ENCODE data around the gene ROS1.
"Not testable (repeated sequence)": the region's sequence is repeated elsewhere in the genome, so short reads cannot be mapped to it uniquely, and the experiment has no call there.

The ROS1 gene

DNA sequence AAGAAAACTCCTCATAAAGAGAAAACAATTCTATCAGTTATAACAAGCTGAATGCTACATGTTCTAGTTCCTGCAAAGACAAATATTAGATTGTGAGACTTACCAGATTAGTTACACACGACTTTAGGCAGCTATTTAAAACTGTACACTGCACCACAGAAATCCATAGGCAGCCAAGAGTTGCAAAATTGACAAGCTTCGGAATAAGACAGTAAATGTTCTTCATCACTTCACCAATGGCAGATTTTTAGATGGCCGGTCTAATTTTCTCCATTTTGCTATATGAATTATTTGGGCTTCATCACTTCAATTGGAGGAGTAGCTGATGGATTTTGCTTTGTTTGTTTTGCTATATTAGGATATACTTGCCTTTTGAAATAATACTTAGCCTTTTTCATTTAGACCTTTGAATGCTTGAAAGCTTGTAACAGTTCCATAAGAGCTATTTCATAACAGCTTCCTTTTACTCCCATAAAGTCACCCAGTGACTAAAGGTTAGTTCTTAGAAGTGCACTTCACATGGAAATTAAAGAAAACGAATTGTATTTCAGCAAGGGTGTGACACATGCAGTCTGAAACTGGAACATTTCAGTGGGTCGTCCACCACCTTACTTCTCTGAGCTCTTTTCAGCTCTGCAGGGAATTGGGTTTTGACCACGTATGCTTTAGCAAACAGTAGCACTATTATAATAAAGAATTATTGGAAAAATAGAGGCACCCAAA, at the start of gene ROS1:
Gene ROS1, minus strand, starts transcription at position 512 of the 723 bp plus-strand sequence. Its CDS starts 286 bp downstream, at position 226.
- DNase-seq (ENCODE audit: low read depth, low spot score) = no peak

- no peak for DNase-seq (ENCODE audit: low read depth, low spot score)
These were observed 47.7 kb upstream of the ROS1 start for GRCh38 chr6:117473401-117473800.

- no peak for DNase-seq (ENCODE audit: low read depth, low spot score)
These were observed 46.9 kb upstream of the ROS1 start for GRCh38 chr6:117472667-117473066.

GRCh38 chr6:117469791-117470190, 44.0 kb upstream of the ROS1 start:
- no peak for DNase-seq (ENCODE audit: low read depth, low spot score)

DNA sequence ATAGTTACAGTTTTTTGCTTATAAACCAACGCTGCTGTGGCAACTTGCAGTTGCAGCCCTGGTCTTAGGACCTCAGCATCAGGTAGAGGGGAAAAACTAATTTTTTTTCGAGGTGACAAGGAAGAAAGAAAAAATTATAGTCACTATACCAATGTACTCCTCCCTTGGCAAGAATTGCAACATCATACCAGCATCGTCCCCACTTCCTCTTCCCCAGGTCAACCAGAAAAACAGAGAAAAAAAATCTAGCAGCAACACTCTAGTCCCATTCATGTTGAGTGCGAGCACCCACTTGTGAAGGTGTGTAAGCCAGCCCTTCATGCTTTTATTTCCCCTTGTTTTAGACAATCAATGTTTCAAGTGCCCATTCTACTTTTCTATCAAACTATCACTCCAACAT, 43.6 kb upstream of the ROS1 start:
- no peak for DNase-seq (ENCODE audit: low read depth, low spot score)

GRCh38 chr6:117468527-117468926, 42.8 kb upstream of the ROS1 start:
- DNase-seq (ENCODE audit: low read depth, low spot score) = not testable (repeated sequence)

DNA sequence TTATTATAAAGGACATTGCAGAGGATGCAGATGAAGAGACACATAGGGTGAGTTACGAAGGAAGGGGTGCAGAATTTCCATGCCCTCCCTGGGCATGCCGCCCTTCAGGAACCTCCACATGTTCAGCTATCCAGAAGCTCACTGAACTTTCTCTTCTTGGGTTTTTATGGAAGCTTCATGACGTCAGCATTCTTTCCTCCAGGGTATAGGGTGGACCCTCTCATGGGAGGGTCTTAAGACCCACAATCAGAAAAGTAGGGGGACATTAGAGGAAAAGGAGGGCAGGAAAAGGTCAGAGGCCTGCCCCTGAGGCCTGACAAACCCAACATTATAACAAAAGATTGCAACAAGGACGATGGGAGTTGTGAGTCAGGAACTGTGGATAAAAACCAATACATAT, 42.1 kb upstream of the ROS1 start:
- no peak for DNase-seq (ENCODE audit: low read depth, low spot score)

DNA sequence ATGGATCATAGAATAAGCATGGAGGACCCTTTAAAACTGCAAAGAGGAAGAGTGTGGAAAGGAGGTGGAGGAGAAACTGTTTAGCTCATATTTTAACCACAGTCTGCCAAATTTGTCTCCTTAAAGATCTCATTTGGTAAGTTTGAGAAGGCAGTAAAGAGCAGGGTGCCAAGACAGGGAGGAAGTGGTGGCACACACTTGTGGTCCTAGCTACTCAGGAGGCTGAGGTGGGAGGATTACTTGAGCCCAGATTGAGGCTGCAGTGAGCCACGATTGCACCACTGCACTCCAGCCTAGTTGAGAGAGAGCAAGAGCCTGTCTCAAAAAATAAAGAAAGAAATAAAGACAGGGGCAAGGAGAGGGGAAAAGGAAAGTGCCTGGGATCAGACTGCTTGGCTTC, 39.9 kb upstream of the ROS1 start:
- DNase-seq (ENCODE audit: low read depth, low spot score) = no peak

- no peak for DNase-seq (ENCODE audit: low read depth, low spot score)
These were observed 39.0 kb upstream of the ROS1 start for GRCh38 chr6:117464700-117465099.

DNA sequence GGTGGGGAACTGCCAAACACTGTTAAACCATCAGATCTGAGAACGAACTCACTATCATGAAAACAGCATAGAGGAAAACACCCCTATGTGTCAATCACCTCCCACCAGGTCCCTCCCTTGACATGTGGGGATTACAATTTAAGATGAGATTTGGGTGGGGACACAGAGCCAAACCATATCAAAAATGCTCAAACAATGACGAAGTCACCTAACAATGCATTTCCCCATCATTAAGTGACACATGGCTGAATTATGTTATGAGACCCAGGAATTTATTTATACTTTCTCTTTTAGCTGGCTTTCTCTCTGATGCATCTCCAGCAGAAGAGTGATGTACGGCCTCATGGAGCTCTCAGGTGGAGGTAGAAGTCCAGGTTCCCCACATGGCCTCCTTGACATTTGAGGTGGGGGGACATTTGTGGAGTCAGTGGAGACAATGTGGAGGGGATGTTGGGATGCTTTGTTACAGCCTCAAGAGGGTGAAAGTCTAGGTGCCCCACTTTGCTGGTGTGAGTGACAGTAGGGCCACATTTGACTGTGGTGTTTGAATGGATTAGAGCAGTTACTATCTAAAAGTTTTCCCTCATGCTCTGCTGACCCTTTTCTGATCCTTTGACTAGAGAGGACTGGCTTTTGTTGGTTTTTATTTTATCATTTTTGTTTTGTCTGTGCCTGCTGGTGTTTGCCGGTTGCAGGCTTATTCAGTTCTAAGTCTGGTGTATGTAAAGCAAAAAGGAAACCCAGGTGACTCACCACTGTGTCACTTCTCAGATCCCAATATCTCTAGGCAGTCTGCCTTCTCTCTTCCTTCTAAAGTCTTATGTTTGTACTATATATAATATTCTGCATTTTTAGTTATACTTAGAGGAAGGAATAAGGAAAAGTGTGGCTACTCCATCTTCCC, 38.3 kb upstream of the ROS1 start:
- no peak for DNase-seq (ENCODE audit: low read depth, low spot score)

DNA sequence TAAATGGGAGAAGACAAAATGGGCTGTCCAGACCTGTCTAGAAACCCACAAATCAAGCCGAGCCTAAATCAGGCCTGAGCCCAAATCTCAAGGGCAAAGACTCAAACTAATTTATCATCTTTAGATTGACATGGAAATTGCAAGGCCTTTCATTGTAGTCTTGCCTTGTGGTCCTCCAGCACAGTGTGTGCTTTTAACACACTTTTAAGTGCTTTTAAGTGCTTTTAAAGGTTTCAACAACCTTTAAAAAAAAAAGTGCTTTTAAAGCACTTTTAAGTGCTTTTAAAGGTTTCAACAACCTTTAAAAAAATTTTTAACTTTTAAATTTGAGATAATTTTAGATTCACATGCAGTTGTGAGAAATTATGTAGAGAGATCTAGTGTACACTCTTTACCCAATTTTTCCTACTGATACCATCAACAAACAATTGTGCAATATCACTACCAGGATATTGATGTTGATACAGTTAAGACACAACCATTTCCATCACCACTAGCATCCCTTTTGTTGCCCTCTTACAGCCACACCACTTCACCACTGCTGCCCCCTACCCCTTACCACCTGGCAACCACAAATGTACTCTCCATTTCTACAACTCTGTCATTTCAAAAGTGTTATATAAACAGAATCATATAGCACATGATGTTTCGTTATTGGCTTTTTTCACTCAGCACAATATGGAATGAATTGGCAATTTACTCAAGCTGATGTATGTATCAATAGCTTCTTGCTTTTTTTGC, 33.6 kb upstream of the ROS1 start:
- DNase-seq (ENCODE audit: low read depth, low spot score) = no peak

DNA sequence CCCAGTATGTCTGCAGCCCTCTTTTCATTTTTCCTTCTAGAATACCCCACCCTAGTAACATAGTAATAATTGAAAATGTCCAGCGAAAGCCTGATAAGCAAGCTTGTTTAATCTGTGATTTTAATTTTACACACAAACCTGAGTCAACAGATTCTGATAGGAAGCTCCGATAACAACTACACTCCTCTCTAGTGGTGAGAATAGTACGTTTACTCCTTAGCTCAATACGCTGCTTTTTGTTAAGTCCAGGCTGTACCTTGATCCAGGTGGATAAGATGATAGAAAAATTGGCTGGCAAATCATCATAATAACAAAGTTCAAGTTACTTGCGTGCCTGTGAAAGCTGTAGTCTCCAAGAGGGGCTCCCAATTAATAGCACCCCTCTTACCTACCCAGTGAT, 31.3 kb upstream of the ROS1 start:
- DNase-seq (ENCODE audit: low read depth, low spot score) = no peak

- DNase-seq (ENCODE audit: low read depth, low spot score) = no peak
These were observed 30.5 kb upstream of the ROS1 start for GRCh38 chr6:117456250-117456649.

- DNase-seq (ENCODE audit: low read depth, low spot score) = no peak
These were observed 25.9 kb upstream of the ROS1 start for GRCh38 chr6:117451671-117452070.

- DNase-seq (ENCODE audit: low read depth, low spot score) = peak; percentile 22
These were observed 24.1 kb upstream of the ROS1 start for GRCh38 chr6:117449549-117450439.

- DNase-seq (ENCODE audit: low read depth, low spot score) = no peak
These were observed 23.2 kb upstream of the ROS1 start for GRCh38 chr6:117448732-117449485.

DNA sequence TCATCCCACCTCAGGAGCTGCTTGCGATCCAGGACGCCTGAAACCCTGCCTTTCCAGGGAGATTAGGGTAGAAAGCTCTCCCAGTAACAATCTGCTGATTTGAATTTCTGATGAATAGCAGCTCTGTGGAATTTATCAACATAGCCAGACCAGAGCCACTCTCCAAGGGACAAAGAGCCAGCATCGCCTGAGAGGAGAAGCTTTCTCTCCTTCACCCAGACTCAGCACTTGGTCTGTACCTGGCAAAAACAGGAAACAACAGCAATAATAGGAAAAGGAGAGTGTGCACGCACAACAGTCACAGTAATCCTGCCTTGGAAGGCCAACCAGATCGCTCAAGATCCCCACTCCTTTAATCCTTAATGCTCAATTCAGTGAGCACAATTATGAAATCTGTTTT, 22.3 kb upstream of the ROS1 start:
- DNase-seq (ENCODE audit: low read depth, low spot score) = no peak

DNA sequence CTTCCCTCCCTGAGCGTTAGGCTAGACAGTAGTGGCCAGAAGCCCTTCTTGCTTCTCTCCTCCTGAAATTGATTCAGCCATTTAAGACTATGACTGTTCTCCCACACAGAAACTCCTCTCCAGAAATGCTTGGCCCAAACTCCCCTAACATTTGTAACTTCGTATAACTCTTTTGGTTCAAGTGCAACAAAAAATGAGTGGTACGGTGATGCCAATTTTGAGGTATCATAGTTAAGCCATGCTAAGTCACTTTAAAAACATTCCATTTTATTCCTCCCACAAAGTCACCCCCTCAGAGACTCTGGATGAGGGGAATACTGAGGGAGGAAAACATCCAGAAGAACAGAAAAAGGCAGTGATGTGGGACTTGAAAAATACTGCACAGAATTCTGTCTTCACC, 21.1 kb upstream of the ROS1 start:
- no peak for DNase-seq (ENCODE audit: low read depth, low spot score)

DNA sequence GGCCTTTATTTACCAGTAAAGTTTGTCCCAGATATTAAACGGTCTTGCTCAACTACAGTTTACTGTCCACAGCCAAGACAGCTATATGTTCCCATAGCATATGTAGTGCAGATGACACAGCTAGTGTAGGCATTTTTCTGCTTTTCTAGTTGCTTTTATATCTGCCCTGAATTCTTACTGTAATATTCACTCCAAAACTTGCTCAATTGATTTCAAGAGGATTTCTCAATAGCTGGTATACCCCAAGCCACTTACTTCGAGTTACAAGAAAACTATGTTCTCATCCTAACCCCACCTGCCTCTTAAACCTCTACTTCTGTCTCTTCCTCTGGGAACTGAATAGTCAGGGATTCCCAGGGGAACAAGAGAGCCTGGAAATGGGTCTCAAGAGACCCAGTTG, 18.9 kb upstream of the ROS1 start:
- DNase-seq (ENCODE audit: low read depth, low spot score) = no peak

GRCh38 chr6:117442313-117442712, 16.6 kb upstream of the ROS1 start:
- not testable (repeated sequence) for DNase-seq (ENCODE audit: low read depth, low spot score)
